ENCODE data around the gene SLU7. TPM values are rescaled to one million over a fixed set of nuclear protein-coding genes. Genes with fewer than 3 reads are reported as not detected.

SLU7 gene
- total and polyA plus RNA-seq, 9 of the 15 experiments (the other 6 are each of a cell fraction or from before 2014, with no cell fraction given) = 42.1 to 65.7 (median 54.8) TPM

DNA sequence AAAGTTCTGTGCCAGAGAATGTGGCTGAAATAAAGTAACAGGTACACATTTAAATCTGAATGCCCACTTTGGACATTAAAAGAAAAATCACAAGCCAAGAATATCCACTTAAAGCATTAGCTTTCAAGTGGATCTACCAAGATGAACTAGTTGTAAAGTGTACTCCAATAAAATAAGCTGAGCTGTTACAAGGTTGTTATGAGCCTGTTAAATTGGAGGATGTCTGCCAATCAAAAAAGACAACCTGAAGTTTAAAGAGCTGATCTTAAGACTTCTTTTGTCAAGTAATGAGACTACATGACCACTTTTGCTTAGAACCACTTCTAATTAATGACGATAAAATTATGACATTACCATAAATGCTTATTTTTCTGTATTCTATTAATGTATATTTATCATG, 21.4 kb downstream of the SLU7 start (continued):
- no peak for TF ChIP-seq ZBTB40 (IDR thresholded peaks at IDR 0.05)
- TF ChIP-seq ZBTB40 (CRISPR knock-in tag; IDR thresholded peaks at IDR 0.05) = no peak
- TF ChIP-seq POLR2B (IDR thresholded peaks at IDR 0.05; ENCODE audit: low read depth, partially characterized antibody) = no peak
